G401.6 (cell line): Measurements from ENCODE around the gene HMGN1.
A peak's percentile ranks its signal among the peaks of the same experiment; 100 is the strongest.
"Not testable (repeated sequence)": the region's sequence is repeated elsewhere in the genome, so short reads cannot be mapped to it uniquely, and the experiment has no call there.

Experiments
- FAIRE-seq: peaks from 2 replicates; lab custom pipeline; 2012; peaks lifted over from hg19 to GRCh38; lab: Jason Lieb, UNC

Gene HMGN1

GRCh38 chr21:39348355-39349210 lies at the start of gene HMGN1:
Gene HMGN1, minus strand, starts transcription at chr21:39349088. Its CDS starts 171 bp downstream, at chr21:39348917.
- FAIRE-seq = no peak

GRCh38 chr21:39397646-39398385 lies 48.9 kb upstream of the HMGN1 start:
- FAIRE-seq = no peak

GRCh38 chr21:39392981-39393380 lies 44.1 kb upstream of the HMGN1 start:
- no peak for FAIRE-seq

- FAIRE-seq = no peak
Observed at GRCh38 chr21:39390212-39390765, 41.4 kb upstream of the HMGN1 start.

GRCh38 chr21:39388811-39389155 lies 39.9 kb upstream of the HMGN1 start:
- no peak for FAIRE-seq

GRCh38 chr21:39388038-39388810 lies 39.3 kb upstream of the HMGN1 start:
- FAIRE-seq = no peak

GRCh38 chr21:39387461-39388037 lies 38.7 kb upstream of the HMGN1 start:
- FAIRE-seq = no peak

- no peak for FAIRE-seq
Observed at GRCh38 chr21:39386899-39387298, 38.0 kb upstream of the HMGN1 start.

GRCh38 chr21:39386194-39386593 lies 37.3 kb upstream of the HMGN1 start:
- no peak for FAIRE-seq

GRCh38 chr21:39385299-39386145 lies 36.6 kb upstream of the HMGN1 start:
- no peak for FAIRE-seq

GRCh38 chr21:39384674-39385298 lies 35.9 kb upstream of the HMGN1 start:
- no peak for FAIRE-seq

GRCh38 chr21:39382096-39382495 lies 33.2 kb upstream of the HMGN1 start:
- FAIRE-seq = not testable (repeated sequence)

GRCh38 chr21:39381009-39381408 lies 32.1 kb upstream of the HMGN1 start:
- FAIRE-seq = no peak

- peak; percentile 77 for FAIRE-seq
Observed at GRCh38 chr21:39379986-39380891, 31.4 kb upstream of the HMGN1 start.

GRCh38 chr21:39377444-39378050 lies 28.7 kb upstream of the HMGN1 start:
- FAIRE-seq = no peak

GRCh38 chr21:39375446-39375845 lies 26.6 kb upstream of the HMGN1 start:
- no peak for FAIRE-seq

GRCh38 chr21:39374046-39374445 lies 25.2 kb upstream of the HMGN1 start:
- no peak for FAIRE-seq

GRCh38 chr21:39373634-39374033 lies 24.7 kb upstream of the HMGN1 start:
- FAIRE-seq = peak; percentile 28

- FAIRE-seq = not testable (repeated sequence)
Observed at GRCh38 chr21:39369896-39370288, 21.0 kb upstream of the HMGN1 start.
